Activated naive CD8-positive, alpha-beta T cell treated with anti-CD3 and anti-CD28 coated beads, Interleukin-2, amount 10 ng/mL, durations not matched to agents 7 days and 5 days (primary cell): ENCODE results near the gene TSSK3. TPM values are rescaled to one million over a fixed set of nuclear protein-coding genes. Genes with fewer than 3 reads are reported as not detected.
A peak's percentile ranks its signal among the peaks of the same experiment; 100 is the strongest.
"Not testable (repeated sequence)": the region's sequence is repeated elsewhere in the genome, so short reads cannot be mapped to it uniquely, and the experiment has no call there.

Source experiments
- ATAC-seq: fragments of 150-1000 bp; cut with Tn5 transposase; one replicate; pipeline ENCODE4 v1.10.0; 2021; ENCODE audit warnings: low read depth, moderate library complexity
- POLR2A ChIA-PET: fragments of 350-600 bp; sonication (Branson Sonifier 250); formaldehyde crosslinking; loops from one replicate; lab custom pipeline; 2021; ENCODE audit warnings: antibody characterized with exemption; lab: Charles Lee
- DNase-seq: peaks from one replicate; pipeline ENCODE4 v3.0.0; 2021
- H3K27ac Mint-ChIP-seq: one replicate; pipeline ENCODE4 v1.8.0; 2022; ENCODE audit warnings: mild to moderate bottlenecking, mixed read lengths
- H3K27me3 Mint-ChIP-seq: one replicate; pipeline ENCODE4 v1.8.0; 2022; ENCODE audit warnings: mild to moderate bottlenecking, moderate library complexity, mixed read lengths
- H3K36me3 Mint-ChIP-seq: one replicate; pipeline ENCODE4 v1.8.0; 2021; ENCODE audit warnings: mild to moderate bottlenecking, mixed read lengths
- H3K4me1 Mint-ChIP-seq: one replicate; pipeline ENCODE4 v1.8.0; 2021; ENCODE audit warnings: mixed read lengths
- H3K4me3 Mint-ChIP-seq: one replicate; pipeline ENCODE4 v1.8.0; 2022; ENCODE audit warnings: mild to moderate bottlenecking, moderate library complexity, mixed read lengths
- H3K9me3 Mint-ChIP-seq: one replicate; pipeline ENCODE4 v1.8.0; 2021; ENCODE audit warnings: mixed read lengths
- total RNA-seq, 2 experiments: library from RNA; stranded (reverse); gene quantifications; one replicate each; pipeline ENCODE4 v1.2.3, GENCODE V29; 2021

The TSSK3 gene
- total RNA-seq, 2 experiments from 2014 or later: 0.51 to 1.6 TPM

GRCh38 chr1:32380057-32380456 is 17.7 kb downstream of the TSSK3 start:
- no peak overlapping the region for H3K4me3 Mint-ChIP-seq
- peaks cover 11% of the 10 kb centered on the region for H3K36me3 Mint-ChIP-seq
- H3K27me3 Mint-ChIP-seq: no peaks in the 10 kb centered on the region
- POLR2A ChIA-PET: no interaction called here
- no peaks in the 10 kb centered on the region for H3K4me1 Mint-ChIP-seq
- ATAC-seq (no peak), DNase-seq (no peak)
- H3K27ac Mint-ChIP-seq: no peak overlapping the region
- no peaks in the 10 kb centered on the region for H3K9me3 Mint-ChIP-seq

- H3K27me3 Mint-ChIP-seq: no peaks in the 10 kb centered on the region
- H3K4me3 Mint-ChIP-seq: no peak overlapping the region
- no peaks in the 10 kb centered on the region for H3K9me3 Mint-ChIP-seq
- POLR2A ChIA-PET: interaction anchor here (0.6 to 0.7 kb wide), 4 partner anchors 51 to 617 kb away, joined by 3 to 5 read pairs (median 4); partner anchors contain the start of genes MARCKSL1 and RBBP4
- H3K36me3 Mint-ChIP-seq: peaks cover 6% of the 10 kb centered on the region
- H3K4me1 Mint-ChIP-seq: no peaks in the 10 kb centered on the region
- H3K27ac Mint-ChIP-seq: no peak overlapping the region
- ATAC-seq (no peak), DNase-seq (no peak)
Measured at GRCh38 chr1:32386676-32387392, 24.5 kb downstream of the TSSK3 start.

GRCh38 chr1:32388641-32389040 is 26.3 kb downstream of the TSSK3 start:
- peaks cover 7% of the 10 kb centered on the region for H3K4me1 Mint-ChIP-seq

GRCh38 chr1:32390904-32391870 is 28.8 kb downstream of the TSSK3 start:
- Mint-ChIP-seq H3K4me3 (no peak overlapping the region), H3K36me3 (peaks cover 3% of the 10 kb centered on the region), H3K27ac (no peak overlapping the region), H3K4me1 (peaks cover 10% of the 10 kb centered on the region), H3K27me3 (no peaks in the 10 kb centered on the region), H3K9me3 (no peaks in the 10 kb centered on the region)
- POLR2A ChIA-PET: interaction anchor here (0.5 kb wide), 1 partner anchor 133 kb away, joined by 3 read pairs; no protein-coding TSS in a partner anchor
- no peak for DNase-seq
- no peak for ATAC-seq

More at GRCh38 chr1:32388641-32389040, 26.3 kb downstream of the TSSK3 start:
- DNase-seq (no peak), ATAC-seq (no peak)
- H3K27ac Mint-ChIP-seq: no peak overlapping the region
- no peaks in the 10 kb centered on the region for H3K9me3 Mint-ChIP-seq
- peaks cover 6% of the 10 kb centered on the region for H3K36me3 Mint-ChIP-seq
- H3K27me3 Mint-ChIP-seq: no peaks in the 10 kb centered on the region
- no peak overlapping the region for H3K4me3 Mint-ChIP-seq
- POLR2A ChIA-PET: interaction anchor here (0.6 kb wide), 1 partner anchor 67 kb away, joined by 3 read pairs; no protein-coding TSS in a partner anchor

GRCh38 chr1:32392325-32392724 is 30.0 kb downstream of the TSSK3 start:
- POLR2A ChIA-PET: no interaction called here
- DNase-seq (no peak), ATAC-seq (no peak)
- no peaks in the 10 kb centered on the region for H3K27me3 Mint-ChIP-seq
- no peak overlapping the region for H3K4me3 Mint-ChIP-seq
- H3K9me3 Mint-ChIP-seq: no peaks in the 10 kb centered on the region
- H3K36me3 Mint-ChIP-seq: no peaks in the 10 kb centered on the region
- peaks cover 10% of the 10 kb centered on the region for H3K4me1 Mint-ChIP-seq
- no peak overlapping the region for H3K27ac Mint-ChIP-seq

GRCh38 chr1:32393136-32393535 is 30.8 kb downstream of the TSSK3 start:
- H3K27me3 Mint-ChIP-seq: no peaks in the 10 kb centered on the region
- H3K4me1 Mint-ChIP-seq: peaks cover 10% of the 10 kb centered on the region
- no peaks in the 10 kb centered on the region for H3K36me3 Mint-ChIP-seq
- DNase-seq (no peak), ATAC-seq (no peak)
- H3K27ac Mint-ChIP-seq: no peak overlapping the region
- POLR2A ChIA-PET: no interaction called here
- H3K4me3 Mint-ChIP-seq: peak overlapping the region; percentile 100
- H3K9me3 Mint-ChIP-seq: no peaks in the 10 kb centered on the region

GRCh38 chr1:32393832-32394140 is 31.4 kb downstream of the TSSK3 start:
- DNase-seq: no peak
- POLR2A ChIA-PET: interaction anchor here (0.6 to 1.6 kb wide), 11 partner anchors 11 to 1067 kb away, joined by 3 to 10 read pairs (median 5); partner anchors contain the start of genes CCDC28B, HDAC1, KPNA6 and MARCKSL1
- Mint-ChIP-seq H3K27me3 (peaks cover under 1% of the 10 kb centered on the region), H3K36me3 (no peaks in the 10 kb centered on the region), H3K9me3 (no peaks in the 10 kb centered on the region), H3K27ac (peak overlapping the region; percentile 99), H3K4me1 (peaks cover 10% of the 10 kb centered on the region), H3K4me3 (peak overlapping the region; percentile 100)
- ATAC-seq: peak; percentile 7

GRCh38 chr1:32394141-32394889 is 32.0 kb downstream of the TSSK3 start, which contains the start of gene BSDC1:
Gene BSDC1 (minus strand): TSS chr1:32394441. CDS start chr1:32394414, 27 bp downstream.
- peaks cover 2% of the 10 kb centered on the region for H3K27me3 Mint-ChIP-seq
- H3K27ac Mint-ChIP-seq: peak within 1 kb of the TSS; percentile 99
- H3K4me1 Mint-ChIP-seq: peaks cover 10% of the 10 kb centered on the region
- H3K36me3 Mint-ChIP-seq: no peaks in the 10 kb centered on the region
- peak within 1 kb of the TSS; percentile 100 for H3K4me3 Mint-ChIP-seq
- ATAC-seq (peak; percentile 96), DNase-seq (peak; percentile 98)
- no peaks in the 10 kb centered on the region for H3K9me3 Mint-ChIP-seq
- POLR2A ChIA-PET: interaction anchor here (0.5 to 1.6 kb wide), 19 partner anchors 12 to 1067 kb away, joined by 3 to 10 read pairs (median 4); partner anchors contain the start of genes CCDC28B, HDAC1, KPNA6 and MARCKSL1

GRCh38 chr1:32394890-32395432 is 32.6 kb downstream of the TSSK3 start:
- Mint-ChIP-seq H3K9me3 (no peaks in the 10 kb centered on the region), H3K27ac (peak overlapping the region; percentile 99), H3K27me3 (peaks cover 2% of the 10 kb centered on the region), H3K4me1 (peaks cover 10% of the 10 kb centered on the region), H3K4me3 (peak overlapping the region; percentile 100), H3K36me3 (no peaks in the 10 kb centered on the region)
- no peak for ATAC-seq
- no peak for DNase-seq
- POLR2A ChIA-PET: interaction anchor here (0.6 to 1.6 kb wide), 14 partner anchors 11 to 505 kb away, joined by 3 to 10 read pairs (median 5); partner anchors contain the start of genes CCDC28B, HDAC1, KPNA6 and MARCKSL1

- H3K4me3 Mint-ChIP-seq, H3K36me3 Mint-ChIP-seq, DNase-seq, H3K27me3 Mint-ChIP-seq, POLR2A ChIA-PET, ATAC-seq, H3K9me3 Mint-ChIP-seq, H3K27ac Mint-ChIP-seq: not testable (repeated sequence)
- H3K4me1 Mint-ChIP-seq: peaks cover 10% of the 10 kb centered on the region
Measured at GRCh38 chr1:32396524-32396923, 34.2 kb downstream of the TSSK3 start.

- DNase-seq: no peak
- Mint-ChIP-seq H3K4me1 (peaks cover 6% of the 10 kb centered on the region), H3K9me3 (no peaks in the 10 kb centered on the region), H3K4me3 (no peak overlapping the region), H3K36me3 (no peaks in the 10 kb centered on the region), H3K27ac (no peak overlapping the region), H3K27me3 (peaks cover 2% of the 10 kb centered on the region)
- POLR2A ChIA-PET: no interaction called here
- no peak for ATAC-seq
Measured at GRCh38 chr1:32398401-32398800, 36.1 kb downstream of the TSSK3 start.

GRCh38 chr1:32399843-32400242 is 37.5 kb downstream of the TSSK3 start:
- peaks cover 2% of the 10 kb centered on the region for H3K27me3 Mint-ChIP-seq
- DNase-seq: no peak
- H3K4me3 Mint-ChIP-seq: no peak overlapping the region
- POLR2A ChIA-PET: no interaction called here
- H3K36me3 Mint-ChIP-seq: no peaks in the 10 kb centered on the region
- no peaks in the 10 kb centered on the region for H3K9me3 Mint-ChIP-seq
- H3K4me1 Mint-ChIP-seq: peaks cover 2% of the 10 kb centered on the region
- H3K27ac Mint-ChIP-seq: no peak overlapping the region
- no peak for ATAC-seq
